ENCODE data around the gene RABL6. TPM values are rescaled to one million over a fixed set of nuclear protein-coding genes. Genes with fewer than 3 reads are reported as not detected.
"Not testable (repeated sequence)": the region's sequence is repeated elsewhere in the genome, so short reads cannot be mapped to it uniquely, and the experiment has no call there.

The RABL6 gene
- total RNA-seq, 1 donor from 2014 or later = 91.0 TPM

- DNase-seq (ENCODE audit: low spot score) = no peak
Measured at GRCh38 chr9:136857166-136857565, 49.4 kb downstream of the RABL6 start.

GRCh38 chr9:136857581-136858412 lies 50.0 kb downstream of the RABL6 start:
- no peak for DNase-seq (ENCODE audit: low spot score)

- DNase-seq (ENCODE audit: low spot score) = no peak
Measured at GRCh38 chr9:136858452-136858843, 50.7 kb downstream of the RABL6 start.

GRCh38 chr9:136858844-136859757 lies 51.4 kb downstream of the RABL6 start:
- peak; percentile 82 for DNase-seq (ENCODE audit: low spot score)

- DNase-seq (ENCODE audit: low spot score) = no peak
Measured at GRCh38 chr9:136860529-136860928, 52.8 kb downstream of the RABL6 start.

GRCh38 chr9:136860933-136861873 lies 53.5 kb downstream of the RABL6 start:
- no peak for DNase-seq (ENCODE audit: low spot score)

DNA sequence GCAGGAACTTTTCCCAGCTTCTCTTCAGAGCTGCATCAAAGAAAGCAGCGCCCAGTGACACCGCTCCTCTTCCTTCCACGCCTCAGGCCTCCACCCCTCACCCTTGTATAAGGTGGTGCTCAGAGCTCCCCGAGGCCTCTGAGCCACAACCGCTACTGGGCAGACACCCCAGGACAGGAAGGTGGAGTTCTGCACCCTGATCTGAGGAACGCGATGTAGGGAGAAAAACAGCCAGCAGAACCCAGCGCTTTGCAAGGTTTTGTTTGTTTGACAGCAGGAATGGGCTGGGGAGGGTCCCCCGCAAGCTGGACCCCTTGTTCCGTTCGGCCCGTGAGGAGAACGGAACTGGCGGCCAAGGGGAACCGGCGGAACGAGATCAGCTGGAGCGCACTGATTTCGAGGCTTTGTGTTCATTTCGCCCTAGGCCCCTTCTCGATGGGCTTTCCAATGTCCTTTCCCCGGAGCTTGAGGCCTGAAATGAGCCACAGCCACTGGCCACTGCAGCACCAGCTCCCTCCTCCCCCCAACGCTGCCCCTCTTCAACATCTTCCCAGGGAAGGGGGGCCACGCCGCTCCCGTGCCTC lies 54.2 kb downstream of the RABL6 start:
- no peak for DNase-seq (ENCODE audit: low spot score)

DNA sequence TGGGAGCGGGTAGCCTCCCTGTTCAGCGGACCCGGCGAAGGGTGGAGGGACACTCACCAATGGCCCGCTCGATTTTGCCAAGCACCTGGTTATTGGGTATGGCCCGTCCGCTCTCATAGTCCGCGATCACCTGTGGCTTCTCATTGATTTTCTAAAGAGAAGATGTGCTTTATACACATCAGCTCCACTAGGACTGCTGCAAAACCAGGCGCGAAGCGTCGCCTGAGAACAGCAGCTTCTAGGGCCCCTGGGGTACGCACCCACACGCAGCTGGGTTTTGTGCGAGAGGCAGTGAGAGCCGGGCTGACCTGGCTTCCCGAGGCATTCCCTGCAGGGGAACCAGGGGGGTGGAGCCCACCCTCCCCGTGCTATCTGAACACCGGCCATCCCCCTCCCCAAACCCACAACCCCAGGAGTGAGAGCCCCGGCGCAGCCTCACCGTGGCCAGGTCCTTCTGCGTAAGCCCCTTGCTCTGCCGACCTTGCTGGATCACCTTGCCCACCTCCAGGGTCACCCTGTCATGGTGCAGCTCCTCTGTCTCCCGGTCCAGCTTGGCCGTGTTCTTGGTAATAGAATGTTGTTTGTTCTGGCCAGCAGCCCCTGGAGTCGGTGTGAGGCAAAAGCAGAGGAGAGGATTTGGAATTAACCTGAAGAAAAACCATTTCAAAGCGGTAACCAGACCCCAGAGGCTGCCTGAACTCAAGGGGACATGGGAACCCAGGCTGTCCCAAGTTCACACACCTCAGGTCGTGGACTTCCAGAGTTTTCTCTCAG lies 55.3 kb downstream of the RABL6 start:
- no peak for DNase-seq (ENCODE audit: low spot score)

DNA sequence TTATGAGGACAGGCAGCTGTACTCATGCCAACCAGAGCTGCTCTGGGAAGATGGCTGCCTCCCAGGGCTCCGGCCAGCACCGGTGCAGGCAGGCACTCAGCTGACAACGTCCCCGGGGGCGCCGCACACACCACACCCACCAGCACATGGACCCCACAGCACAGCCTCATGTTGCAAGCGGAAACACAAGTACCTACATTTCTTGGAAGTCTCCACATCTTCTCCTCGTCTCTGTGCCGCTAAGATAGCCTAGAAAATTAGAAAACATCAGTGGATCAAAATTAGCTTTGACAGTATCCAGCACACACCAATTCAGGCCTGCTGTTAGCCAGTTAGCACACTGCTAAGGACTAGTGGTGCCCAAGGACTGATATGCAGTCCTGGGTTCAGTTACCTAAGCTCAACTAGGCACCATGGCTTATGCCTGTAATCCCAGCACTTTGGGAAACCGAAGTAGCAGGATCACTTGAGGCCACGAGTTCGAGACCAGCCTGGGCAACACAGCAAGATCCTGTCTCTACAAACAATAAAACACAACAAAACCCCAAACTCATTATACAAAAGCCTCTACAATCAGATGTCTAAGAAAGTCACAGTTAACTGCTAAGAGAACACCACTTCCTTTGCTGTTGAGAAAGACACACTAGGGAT lies 56.0 kb downstream of the RABL6 start:
- DNase-seq (ENCODE audit: low spot score) = no peak

DNA sequence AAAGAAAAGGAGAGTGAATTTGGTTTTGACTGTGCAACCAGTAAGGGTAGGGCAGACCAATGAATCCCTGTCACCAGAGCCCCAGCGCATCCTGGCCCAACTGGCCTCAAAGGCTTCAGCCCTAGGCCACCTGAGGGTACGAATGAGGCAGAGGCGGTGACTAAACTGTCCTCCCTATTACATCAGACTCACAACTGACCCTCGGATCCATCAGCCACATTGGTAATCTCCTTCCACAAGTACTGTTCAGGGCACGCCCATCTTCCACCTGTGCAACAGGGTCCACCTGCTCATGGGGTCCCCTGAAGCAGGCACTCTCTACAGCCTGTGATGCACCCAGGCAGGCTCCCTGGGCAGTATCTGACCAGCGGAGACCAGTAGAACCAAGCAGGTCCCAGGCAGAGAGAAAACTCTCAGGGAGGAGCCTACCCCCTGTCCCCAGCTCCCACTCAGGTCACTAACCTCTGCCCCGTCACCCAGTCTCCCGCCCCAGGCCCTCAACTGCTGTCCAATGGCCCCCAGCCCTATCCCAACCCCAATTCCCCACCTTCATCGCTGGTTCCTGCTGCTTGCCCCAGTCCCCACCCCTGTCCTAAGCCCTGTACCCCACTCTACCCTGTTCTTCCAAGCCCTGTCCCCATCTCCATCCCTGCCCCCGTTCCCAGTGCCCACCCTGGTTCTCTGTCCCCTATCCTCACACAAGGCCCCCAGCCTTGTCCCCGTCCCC lies 57.5 kb downstream of the RABL6 start:
- DNase-seq (ENCODE audit: low spot score) = no peak

DNA sequence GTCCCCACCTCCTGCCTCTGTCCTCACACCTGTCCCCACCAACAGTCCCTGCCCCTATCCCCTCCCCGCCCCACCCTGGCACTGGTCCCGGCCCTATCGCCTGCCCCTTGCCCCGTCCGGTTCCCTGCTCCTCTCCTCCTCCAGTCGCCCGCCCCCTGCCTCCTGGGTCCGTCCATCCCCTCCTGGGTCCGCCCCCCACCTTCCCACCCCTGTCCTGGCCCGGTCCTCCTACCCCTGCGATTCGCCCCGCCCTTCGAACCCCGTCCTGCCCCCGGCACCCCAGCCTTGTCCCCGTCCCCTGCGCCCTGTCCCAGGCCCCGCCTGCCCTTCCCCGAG lies 58.0 kb downstream of the RABL6 start:
- no peak for DNase-seq (ENCODE audit: low spot score)

DNA sequence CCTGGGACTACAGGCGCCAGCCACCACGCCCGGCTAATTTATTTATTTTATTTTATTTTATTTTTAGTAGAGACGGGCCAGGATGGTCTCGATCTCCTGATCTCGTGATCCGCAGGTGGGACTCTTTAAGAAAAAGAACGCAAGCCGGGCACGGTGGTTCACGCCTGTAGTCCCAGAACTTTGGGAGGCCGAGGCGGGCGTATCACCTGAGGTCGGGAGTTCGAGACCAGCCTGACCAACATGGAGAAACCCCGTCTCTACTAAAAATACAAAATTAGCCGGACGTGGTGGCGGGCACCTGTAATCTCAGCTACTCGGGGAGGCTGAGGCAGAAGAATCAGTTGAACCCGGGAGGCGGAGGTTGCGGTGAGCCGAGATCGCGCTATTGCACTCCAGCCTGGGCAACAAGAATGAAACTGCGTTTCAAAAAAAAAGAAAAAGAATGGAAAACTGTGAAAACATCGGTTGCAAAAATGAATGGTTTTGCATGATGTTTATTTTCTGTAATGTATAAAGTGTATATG lies 59.2 kb downstream of the RABL6 start:
- DNase-seq (ENCODE audit: low spot score) = not testable (repeated sequence)

GRCh38 chr9:136867480-136867879 lies 59.7 kb downstream of the RABL6 start:
- no peak for DNase-seq (ENCODE audit: low spot score)

DNA sequence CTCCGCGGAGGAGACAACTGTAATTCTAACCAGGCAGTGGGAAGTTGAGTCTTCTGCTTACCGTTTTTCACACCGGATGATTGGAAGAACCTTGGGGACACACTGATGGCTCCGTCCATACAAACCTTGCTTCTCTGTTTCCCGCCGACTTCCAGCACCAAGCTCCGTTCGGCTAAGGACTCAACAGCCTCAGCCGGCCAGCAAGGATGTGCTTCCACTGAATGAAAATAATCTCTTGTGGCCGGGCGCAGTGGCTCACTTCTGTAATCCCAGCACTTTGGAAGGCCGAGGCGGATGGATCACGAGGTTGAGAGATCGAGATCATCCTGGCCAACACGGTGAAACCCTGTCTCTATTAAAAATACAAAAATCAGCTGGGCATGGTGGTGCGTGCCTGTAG lies 60.2 kb downstream of the RABL6 start:
- no peak for DNase-seq (ENCODE audit: low spot score)

GRCh38 chr9:136868644-136869043 lies 60.9 kb downstream of the RABL6 start:
- no peak for DNase-seq (ENCODE audit: low spot score)

DNA sequence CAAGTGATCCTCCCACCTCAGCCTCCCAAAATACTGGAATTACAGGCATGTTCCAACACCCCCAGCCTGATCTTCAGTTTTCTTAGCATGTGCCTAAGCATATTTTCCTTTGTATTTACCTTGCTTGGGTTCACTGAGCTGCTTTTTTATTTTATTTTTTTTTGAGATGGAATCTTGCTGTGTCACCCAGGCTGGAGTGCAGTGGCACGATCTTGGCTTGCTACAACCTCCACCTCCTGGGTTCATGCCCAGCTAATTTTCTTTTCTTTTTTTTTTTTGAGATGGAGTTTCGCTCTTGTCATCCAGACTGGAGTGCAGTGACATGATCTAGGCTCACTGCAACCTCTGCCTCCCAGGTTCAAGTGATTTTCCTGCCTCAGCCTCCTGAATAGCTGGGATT lies 61.9 kb downstream of the RABL6 start:
- DNase-seq (ENCODE audit: low spot score) = not testable (repeated sequence)

DNA sequence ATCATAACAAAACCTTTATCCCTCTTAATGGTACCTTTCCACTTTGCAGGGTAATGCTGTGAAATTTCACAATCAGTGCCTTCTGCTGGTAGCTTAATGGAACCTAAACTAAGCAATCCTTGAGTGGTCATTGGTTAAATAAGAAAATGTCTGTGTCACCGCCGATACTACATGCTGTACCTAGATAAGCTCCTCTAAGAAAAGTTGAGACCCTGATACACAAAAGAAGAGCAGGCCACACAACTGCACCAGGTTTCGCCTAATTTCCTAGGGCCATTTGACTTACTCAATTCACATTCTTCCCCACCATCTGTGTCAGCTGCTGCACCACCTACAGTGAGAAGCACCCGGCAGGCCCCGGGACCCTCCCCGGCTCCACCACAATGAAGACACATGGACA lies 67.4 kb downstream of the RABL6 start:
- no peak for DNase-seq (ENCODE audit: low spot score)

DNA sequence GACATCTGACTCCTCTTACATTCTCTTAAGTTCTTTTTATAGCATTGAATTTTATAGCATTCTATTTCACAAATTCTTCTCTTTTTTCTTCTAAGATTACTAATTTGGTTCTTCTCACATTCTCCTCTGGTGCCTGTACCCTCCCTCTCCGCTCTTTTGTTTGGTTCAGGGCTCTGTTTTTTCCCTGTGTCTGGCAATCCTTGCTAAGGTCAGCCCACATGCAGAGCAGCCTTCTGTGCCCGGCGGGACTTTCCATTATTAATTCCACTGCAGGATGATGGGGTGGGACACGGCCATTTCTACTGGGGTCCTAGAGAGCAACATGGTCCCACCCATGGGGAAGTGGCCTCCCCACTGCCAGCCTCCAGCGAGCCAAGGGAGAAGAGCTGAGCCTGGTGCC lies 68.7 kb downstream of the RABL6 start:
- DNase-seq (ENCODE audit: low spot score) = no peak

DNA sequence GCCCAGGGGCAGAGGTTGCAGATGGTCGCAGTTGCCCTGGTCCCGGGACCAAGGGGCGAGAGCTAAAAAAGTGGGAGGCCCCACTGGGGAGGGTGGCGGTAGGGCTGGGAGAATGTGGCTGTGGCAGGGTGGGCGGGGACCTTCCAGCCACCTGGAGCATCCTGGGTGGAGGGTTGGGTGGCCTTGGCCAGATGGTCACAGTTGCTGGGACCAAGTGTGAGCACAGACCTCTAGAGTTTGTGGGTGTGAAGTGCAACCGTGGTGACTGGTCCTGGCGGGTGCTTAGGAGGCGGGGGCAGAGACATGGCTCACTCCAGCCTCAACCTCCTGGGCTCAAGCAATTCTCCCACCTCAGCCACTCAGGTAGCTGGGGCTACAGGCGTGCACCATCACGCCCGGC lies 72.9 kb downstream of the RABL6 start:
- no peak for DNase-seq (ENCODE audit: low spot score)
